Adrenal gland (tissue), 5 donors: ENCODE measurements around the gene PPM1M.

Source experiments
- POLR2A ChIP-seq, 2 donors: fragments of 450-650 bp; IDR thresholded peaks; one replicate each; pipeline ENCODE4 v1.6.1; 2017; ENCODE audit warnings: antibody characterized with exemption in 2 of 2, mild to moderate bottlenecking in 2 of 2, moderate library complexity in 1 of 2
- TF ChIP-seq, protein P1 (sequence below), 6 experiments: fragments of 450-650 bp in 4 of 6; fragments of 200-600 bp in 2 of 6; sonication (generic) in 1 of 6; IDR thresholded peaks; 1 replicate in 5 of 6; 2 replicates in 1 of 6; pipeline versions ENCODE4 v1.5.1 to v1.8.0; 2016 to 2021; ENCODE audit warnings: antibody characterized with exemption in 6 of 6, mild to moderate bottlenecking in 2 of 6, moderate library complexity in 1 of 6
- donor health status: DM: no; HTN: no; CAD: no.

DNA sequence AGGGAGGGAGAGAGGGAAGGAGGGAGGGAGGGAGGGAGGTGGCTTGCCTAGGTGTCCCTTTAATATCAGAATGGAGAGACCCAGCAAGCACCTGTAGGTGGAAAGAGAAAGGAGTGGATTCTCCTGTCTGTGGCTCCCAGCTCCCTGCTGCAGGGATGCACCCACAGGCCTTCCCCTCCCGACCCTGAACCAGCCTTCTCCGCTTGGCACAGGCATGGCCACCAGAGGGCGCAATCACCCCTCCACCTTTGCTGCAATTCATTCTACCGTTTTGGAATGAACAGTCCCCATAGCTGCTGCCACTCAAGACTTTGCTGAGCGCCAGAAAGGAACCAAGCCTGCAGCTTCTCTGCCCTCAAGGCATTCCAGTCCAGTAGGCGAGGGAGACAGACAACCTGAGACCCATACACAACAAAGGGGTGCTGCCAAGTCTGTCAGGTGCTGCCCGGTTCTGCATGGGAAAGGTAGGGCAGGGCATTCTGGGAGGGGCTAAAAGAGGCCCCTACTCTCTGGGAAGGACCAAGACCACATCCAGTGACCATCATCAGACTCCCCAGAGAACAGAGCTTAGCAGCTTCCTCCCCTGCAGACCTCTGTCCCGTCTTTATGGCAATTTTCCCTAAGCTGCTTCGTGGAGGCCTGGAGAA is 25.1 kb upstream of the PPM1M start:
- TF ChIP-seq, protein P1, sequence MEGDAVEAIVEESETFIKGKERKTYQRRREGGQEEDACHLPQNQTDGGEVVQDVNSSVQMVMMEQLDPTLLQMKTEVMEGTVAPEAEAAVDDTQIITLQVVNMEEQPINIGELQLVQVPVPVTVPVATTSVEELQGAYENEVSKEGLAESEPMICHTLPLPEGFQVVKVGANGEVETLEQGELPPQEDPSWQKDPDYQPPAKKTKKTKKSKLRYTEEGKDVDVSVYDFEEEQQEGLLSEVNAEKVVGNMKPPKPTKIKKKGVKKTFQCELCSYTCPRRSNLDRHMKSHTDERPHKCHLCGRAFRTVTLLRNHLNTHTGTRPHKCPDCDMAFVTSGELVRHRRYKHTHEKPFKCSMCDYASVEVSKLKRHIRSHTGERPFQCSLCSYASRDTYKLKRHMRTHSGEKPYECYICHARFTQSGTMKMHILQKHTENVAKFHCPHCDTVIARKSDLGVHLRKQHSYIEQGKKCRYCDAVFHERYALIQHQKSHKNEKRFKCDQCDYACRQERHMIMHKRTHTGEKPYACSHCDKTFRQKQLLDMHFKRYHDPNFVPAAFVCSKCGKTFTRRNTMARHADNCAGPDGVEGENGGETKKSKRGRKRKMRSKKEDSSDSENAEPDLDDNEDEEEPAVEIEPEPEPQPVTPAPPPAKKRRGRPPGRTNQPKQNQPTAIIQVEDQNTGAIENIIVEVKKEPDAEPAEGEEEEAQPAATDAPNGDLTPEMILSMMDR (IDR thresholded peaks at IDR 0.05): peak; percentile 85 to 93 (median 86)
- peak in 1 of 2 donors; percentile 10 for TF ChIP-seq POLR2A (IDR thresholded peaks at IDR 0.05)
